ENCODE data around the gene MTURN. TPM values are rescaled to one million over a fixed set of nuclear protein-coding genes. Genes with fewer than 3 reads are reported as not detected.

Gene MTURN
- total RNA-seq, 1 donor from 2014 or later = 20.1 TPM

DNA sequence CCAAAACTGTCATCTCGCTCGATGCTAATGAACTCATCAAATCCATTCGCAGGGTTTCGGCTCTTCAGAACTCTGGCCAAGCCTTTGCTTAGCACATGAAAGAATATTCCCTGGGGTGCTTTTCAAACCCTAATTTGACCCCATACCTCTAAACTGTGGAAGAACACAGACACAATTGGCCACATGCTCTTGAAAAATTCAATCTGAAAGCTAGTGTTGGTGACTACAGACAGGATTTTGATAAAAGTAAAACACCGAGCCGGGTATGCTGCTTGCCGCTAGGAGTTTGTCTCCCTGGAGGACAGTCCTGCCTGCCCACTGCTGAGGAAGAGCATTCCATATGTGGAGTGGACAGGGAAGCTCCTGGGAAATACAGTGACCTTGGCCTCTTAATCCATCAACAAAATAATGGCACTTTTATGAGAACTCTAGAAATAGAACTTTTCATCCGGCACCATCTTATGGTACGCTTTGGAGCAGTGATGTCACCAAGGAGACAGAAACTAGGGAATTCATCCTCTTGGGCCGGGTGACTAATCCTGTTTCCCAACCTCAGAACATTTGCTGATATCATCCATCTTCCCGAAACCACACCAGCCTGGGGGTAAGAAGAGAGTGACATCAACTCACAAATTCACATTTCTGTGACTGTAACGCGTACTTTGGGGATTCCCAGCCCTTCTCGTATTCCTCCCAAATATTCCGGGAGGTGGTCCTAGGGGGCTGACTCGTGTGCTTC, 34.2 kb downstream of the MTURN start:
- Mint-ChIP-seq H3K36me3 (ENCODE audit: insufficient read depth) (no peaks in the 10 kb centered on the region), H3K4me1 (ENCODE audit: low read depth) (peaks cover 22% of the 10 kb centered on the region), H3K27ac (no peak overlapping the region), H3K4me3 (ENCODE audit: low read depth) (no peak overlapping the region), H3K9me3 (ENCODE audit: low read depth) (no peaks in the 10 kb centered on the region), H3K27me3 (peaks cover 3% of the 10 kb centered on the region)
- TF ChIP-seq, protein P1, sequence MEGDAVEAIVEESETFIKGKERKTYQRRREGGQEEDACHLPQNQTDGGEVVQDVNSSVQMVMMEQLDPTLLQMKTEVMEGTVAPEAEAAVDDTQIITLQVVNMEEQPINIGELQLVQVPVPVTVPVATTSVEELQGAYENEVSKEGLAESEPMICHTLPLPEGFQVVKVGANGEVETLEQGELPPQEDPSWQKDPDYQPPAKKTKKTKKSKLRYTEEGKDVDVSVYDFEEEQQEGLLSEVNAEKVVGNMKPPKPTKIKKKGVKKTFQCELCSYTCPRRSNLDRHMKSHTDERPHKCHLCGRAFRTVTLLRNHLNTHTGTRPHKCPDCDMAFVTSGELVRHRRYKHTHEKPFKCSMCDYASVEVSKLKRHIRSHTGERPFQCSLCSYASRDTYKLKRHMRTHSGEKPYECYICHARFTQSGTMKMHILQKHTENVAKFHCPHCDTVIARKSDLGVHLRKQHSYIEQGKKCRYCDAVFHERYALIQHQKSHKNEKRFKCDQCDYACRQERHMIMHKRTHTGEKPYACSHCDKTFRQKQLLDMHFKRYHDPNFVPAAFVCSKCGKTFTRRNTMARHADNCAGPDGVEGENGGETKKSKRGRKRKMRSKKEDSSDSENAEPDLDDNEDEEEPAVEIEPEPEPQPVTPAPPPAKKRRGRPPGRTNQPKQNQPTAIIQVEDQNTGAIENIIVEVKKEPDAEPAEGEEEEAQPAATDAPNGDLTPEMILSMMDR (IDR thresholded peaks at IDR 0.05; ENCODE audit: unreplicated experiment) = no peak
- DNase-seq (ENCODE audit: low spot score, unreplicated experiment) = no peak

DNA sequence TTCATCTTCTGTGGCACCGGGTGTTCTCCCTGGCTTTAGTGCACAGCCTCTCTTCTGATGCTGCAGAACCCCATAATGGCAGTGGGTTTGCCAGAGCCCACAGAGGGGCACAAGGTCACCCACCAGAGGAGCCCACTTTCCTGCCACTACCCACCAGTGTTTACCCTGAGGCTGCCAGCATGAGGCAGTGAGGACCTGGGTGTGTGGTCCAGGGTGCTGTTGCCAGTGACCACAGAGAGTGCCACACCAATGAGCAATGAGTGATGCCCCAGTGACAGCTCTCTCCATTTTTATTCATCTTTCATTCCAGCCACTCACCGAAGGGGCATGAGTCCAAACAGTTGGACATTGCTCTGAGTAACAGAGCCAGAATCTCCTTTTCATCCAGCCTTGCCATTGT, 34.8 kb downstream of the MTURN start:
- H3K4me3 Mint-ChIP-seq (ENCODE audit: low read depth) = no peak overlapping the region
- DNase-seq (ENCODE audit: low spot score, unreplicated experiment) = no peak
- TF ChIP-seq, protein P1 (IDR thresholded peaks at IDR 0.05; ENCODE audit: unreplicated experiment) = no peak
- H3K36me3 Mint-ChIP-seq (ENCODE audit: insufficient read depth) = no peaks in the 10 kb centered on the region
- no peak overlapping the region for H3K27ac Mint-ChIP-seq
- H3K4me1 Mint-ChIP-seq (ENCODE audit: low read depth) = peaks cover 17% of the 10 kb centered on the region
- no peaks in the 10 kb centered on the region for H3K9me3 Mint-ChIP-seq (ENCODE audit: low read depth)
- H3K27me3 Mint-ChIP-seq = peaks cover 3% of the 10 kb centered on the region

DNA sequence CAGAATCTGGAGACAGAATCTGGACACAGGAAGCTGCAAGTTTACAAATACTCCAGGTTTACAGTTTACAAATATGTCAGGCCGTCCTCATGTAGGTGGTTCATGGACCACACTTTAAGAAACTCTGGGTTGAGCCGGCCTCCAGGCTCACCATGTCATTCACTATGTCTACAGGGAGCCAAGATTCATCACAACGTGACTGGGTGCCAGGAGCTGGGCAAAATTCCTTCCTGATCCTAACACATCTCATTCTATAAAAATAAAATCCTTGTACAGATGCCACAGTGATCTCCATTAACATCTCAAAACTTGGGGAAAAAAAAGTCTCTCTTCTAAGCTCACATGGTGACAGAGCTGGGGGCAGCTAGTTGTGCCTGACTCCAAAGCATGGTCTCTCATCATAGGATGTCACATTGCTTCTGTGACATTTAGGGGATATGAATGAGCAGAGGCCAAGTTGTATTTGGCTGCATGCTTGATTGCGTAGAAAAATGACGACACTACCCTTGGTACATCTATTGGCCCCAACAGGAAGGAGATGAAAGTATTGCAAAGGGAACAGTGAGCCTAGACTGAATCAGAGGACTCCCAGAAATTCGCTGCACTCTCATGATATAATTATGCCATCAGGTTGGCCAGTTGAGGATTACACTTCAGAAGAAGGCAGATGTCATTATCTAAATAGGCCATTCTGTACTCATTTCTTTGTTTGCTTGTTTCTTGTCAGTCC, 35.9 kb downstream of the MTURN start:
- H3K36me3 Mint-ChIP-seq (ENCODE audit: insufficient read depth) = no peaks in the 10 kb centered on the region
- DNase-seq (ENCODE audit: low spot score, unreplicated experiment) = no peak
- no peak overlapping the region for H3K27ac Mint-ChIP-seq
- H3K4me3 Mint-ChIP-seq (ENCODE audit: low read depth) = no peak overlapping the region
- H3K4me1 Mint-ChIP-seq (ENCODE audit: low read depth) = peaks cover 12% of the 10 kb centered on the region
- TF ChIP-seq, protein P1 (IDR thresholded peaks at IDR 0.05; ENCODE audit: unreplicated experiment) = no peak
- no peaks in the 10 kb centered on the region for H3K9me3 Mint-ChIP-seq (ENCODE audit: low read depth)
- peaks cover 3% of the 10 kb centered on the region for H3K27me3 Mint-ChIP-seq

DNA sequence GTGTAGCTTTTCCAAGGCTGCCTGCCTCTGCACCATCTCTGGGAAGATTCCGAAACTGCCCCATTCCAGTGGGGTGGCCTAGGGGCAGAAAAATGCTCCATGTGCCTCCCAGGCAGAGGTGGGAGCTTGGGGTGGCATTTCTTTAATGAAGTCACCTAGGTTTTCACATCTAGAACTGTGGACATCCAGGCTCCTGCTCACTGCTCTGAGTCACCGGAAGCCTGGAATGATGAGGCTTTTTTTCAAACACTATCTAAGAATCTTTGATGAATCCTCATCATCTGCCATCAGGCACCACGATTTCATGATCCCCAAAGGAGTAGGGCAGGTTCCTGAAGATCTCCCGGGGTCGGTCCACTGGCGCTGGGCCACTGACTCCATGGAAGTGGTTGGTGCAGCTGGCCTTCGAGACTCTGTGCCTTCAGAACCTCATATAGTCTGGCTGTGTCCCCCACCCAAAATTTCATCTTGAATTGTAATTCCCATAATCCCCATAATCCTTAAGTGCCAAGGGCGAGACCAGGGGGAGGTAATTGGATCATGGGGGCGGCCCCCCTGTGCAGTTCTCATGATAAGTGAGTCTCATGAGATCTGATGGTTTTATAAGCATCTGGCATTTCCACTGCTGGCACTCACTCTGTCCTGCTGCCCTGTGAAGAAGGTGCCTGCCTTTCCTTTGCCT, 37.1 kb downstream of the MTURN start:
- H3K9me3 Mint-ChIP-seq (ENCODE audit: low read depth) = no peaks in the 10 kb centered on the region
- H3K4me1 Mint-ChIP-seq (ENCODE audit: low read depth) = peaks cover 2% of the 10 kb centered on the region
- no peaks in the 10 kb centered on the region for H3K36me3 Mint-ChIP-seq (ENCODE audit: insufficient read depth)
- no peak for DNase-seq (ENCODE audit: low spot score, unreplicated experiment)
- TF ChIP-seq, protein P1 (IDR thresholded peaks at IDR 0.05; ENCODE audit: unreplicated experiment) = no peak
- no peak overlapping the region for H3K27ac Mint-ChIP-seq
- H3K27me3 Mint-ChIP-seq = peaks cover 3% of the 10 kb centered on the region
- no peak overlapping the region for H3K4me3 Mint-ChIP-seq (ENCODE audit: low read depth)

DNA sequence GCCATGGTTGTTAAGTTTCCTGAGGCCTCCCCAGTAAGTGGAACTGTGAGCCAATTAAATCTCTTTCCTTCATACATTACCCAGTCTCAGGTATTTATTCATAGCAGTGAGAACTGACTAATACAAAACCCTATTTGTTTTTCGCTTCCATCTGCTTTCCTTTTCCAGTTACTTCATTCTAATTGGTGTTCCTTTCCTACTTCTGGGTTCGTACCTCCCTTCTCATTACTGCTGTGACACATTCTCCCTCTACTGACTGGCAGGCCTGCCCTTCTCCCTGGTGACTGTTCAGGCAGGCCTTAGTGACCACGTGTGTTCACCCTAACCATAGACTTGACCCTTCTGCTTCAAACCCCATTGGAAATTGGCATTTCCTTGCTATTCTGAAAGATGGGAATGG, 37.7 kb downstream of the MTURN start:
- H3K27ac Mint-ChIP-seq = peak overlapping the region; percentile 27
- TF ChIP-seq, protein P1 (IDR thresholded peaks at IDR 0.05; ENCODE audit: unreplicated experiment) = no peak
- no peak overlapping the region for H3K4me3 Mint-ChIP-seq (ENCODE audit: low read depth)
- no peak for DNase-seq (ENCODE audit: low spot score, unreplicated experiment)
- H3K36me3 Mint-ChIP-seq (ENCODE audit: insufficient read depth) = no peaks in the 10 kb centered on the region
- H3K27me3 Mint-ChIP-seq = peaks cover 3% of the 10 kb centered on the region
- H3K4me1 Mint-ChIP-seq (ENCODE audit: low read depth) = peaks cover 4% of the 10 kb centered on the region
- no peaks in the 10 kb centered on the region for H3K9me3 Mint-ChIP-seq (ENCODE audit: low read depth)

Measured in progenitor cell of endocrine pancreas (in vitro differentiated cells).